HG02763 (cell line): Measurements from ENCODE around the gene HSPA6.
"Not testable (repeated sequence)": the region's sequence is repeated elsewhere in the genome, so short reads cannot be mapped to it uniquely, and the experiment has no call there.

Source experiments
- ATAC-seq: cut with Tn5 transposase; IDR thresholded peaks from one replicate; pipeline ENCODE4 v1.9.1; 2021; ENCODE audit warnings: mild to moderate bottlenecking, moderate library complexity; ENCODE audit not compliant: unreplicated experiment

HSPA6 gene

GRCh38 chr1:161531986-161532643, 7.8 kb downstream of the HSPA6 start:
- ATAC-seq, result no peak

GRCh38 chr1:161532644-161533567, 8.6 kb downstream of the HSPA6 start:
- not testable (repeated sequence) for ATAC-seq

- ATAC-seq, result not testable (repeated sequence)
Observed at GRCh38 chr1:161537068-161537669, 12.8 kb downstream of the HSPA6 start.

GRCh38 chr1:161538925-161539479, 14.7 kb downstream of the HSPA6 start:
- ATAC-seq, result not testable (repeated sequence)

- peak; percentile 57 for ATAC-seq
Observed at GRCh38 chr1:161539731-161540569, 15.6 kb downstream of the HSPA6 start.

GRCh38 chr1:161540570-161540960, 16.2 kb downstream of the HSPA6 start:
- ATAC-seq, result not testable (repeated sequence)

GRCh38 chr1:161542091-161542559, 17.8 kb downstream of the HSPA6 start:
- peak; percentile 62 for ATAC-seq

- ATAC-seq, result not testable (repeated sequence)
Observed at GRCh38 chr1:161543125-161543524, 18.8 kb downstream of the HSPA6 start.

- ATAC-seq, result not testable (repeated sequence)
Observed at GRCh38 chr1:161545005-161545731, 20.8 kb downstream of the HSPA6 start.

GRCh38 chr1:161547995-161548741, 23.8 kb downstream of the HSPA6 start:
- not testable (repeated sequence) for ATAC-seq

GRCh38 chr1:161548749-161549406, 24.5 kb downstream of the HSPA6 start:
- not testable (repeated sequence) for ATAC-seq

- ATAC-seq, result no peak
Observed at GRCh38 chr1:161549652-161550051, 25.3 kb downstream of the HSPA6 start, which contains the start of gene FCGR3A. Gene FCGR3A (minus strand): TSS chr1:161549818. CDS start chr1:161549736, 82 bp downstream.

GRCh38 chr1:161550942-161551341, 26.6 kb downstream of the HSPA6 start:
- not testable (repeated sequence) for ATAC-seq

- ATAC-seq, result not testable (repeated sequence)
Observed at GRCh38 chr1:161553631-161554030, 29.3 kb downstream of the HSPA6 start.

- not testable (repeated sequence) for ATAC-seq
Observed at GRCh38 chr1:161554340-161554739, 30.0 kb downstream of the HSPA6 start.

- not testable (repeated sequence) for ATAC-seq
Observed at GRCh38 chr1:161554815-161555417, 30.6 kb downstream of the HSPA6 start.

- not testable (repeated sequence) for ATAC-seq
Observed at GRCh38 chr1:161556143-161556542, 31.8 kb downstream of the HSPA6 start.

- not testable (repeated sequence) for ATAC-seq
Observed at GRCh38 chr1:161556990-161557389, 32.6 kb downstream of the HSPA6 start.
